Bronchial epithelial cell (primary cell): Measurements from ENCODE around the gene MAPK8IP3. TPM values are rescaled to one million over a fixed set of nuclear protein-coding genes. Genes with fewer than 3 reads are reported as not detected.

ENCODE experiments used
- DNase-seq: peaks from one replicate; pipeline ENCODE4 v3.0.0-alpha.2; 2010; ENCODE audit warnings: low read depth
- FAIRE-seq: peaks from 2 replicates; lab custom pipeline; 2011; peaks lifted over from hg19 to GRCh38; lab: Jason Lieb, UNC
- H3K27me3 ChIP-seq: 2 replicates; pipeline ENCODE4 v1.5.1; 2011; ENCODE audit warnings: low read length; ENCODE audit not compliant: control insufficient read depth, insufficient read depth
- H3K36me3 ChIP-seq: 2 replicates; pipeline ENCODE4 v1.5.1; 2011; ENCODE audit warnings: low read length; ENCODE audit not compliant: control insufficient read depth, insufficient read depth
- H3K4me3 ChIP-seq: 2 replicates; pipeline ENCODE4 v1.5.1; 2011; ENCODE audit warnings: mild to moderate bottlenecking, low read depth, low read length, control low read depth
- total RNA-seq: library from RNA; depleted of rRNA; stranded (reverse); fragments of >200 nt; gene quantifications from 2 replicates; pipeline ENCODE4 v1.2.1, GENCODE V29; 2014
- TF ChIP-seq, protein P1 (sequence below): IDR thresholded peaks from 2 replicates; pipeline ENCODE4 v1.5.1; 2011; ENCODE audit warnings: mild to moderate bottlenecking, moderate library complexity, low read length, control low read depth, inconsistent platforms; ENCODE audit not compliant: insufficient read depth, severe bottlenecking

The MAPK8IP3 gene
- total RNA-seq, 1 donor from 2014 or later = 24.5 TPM

DNA sequence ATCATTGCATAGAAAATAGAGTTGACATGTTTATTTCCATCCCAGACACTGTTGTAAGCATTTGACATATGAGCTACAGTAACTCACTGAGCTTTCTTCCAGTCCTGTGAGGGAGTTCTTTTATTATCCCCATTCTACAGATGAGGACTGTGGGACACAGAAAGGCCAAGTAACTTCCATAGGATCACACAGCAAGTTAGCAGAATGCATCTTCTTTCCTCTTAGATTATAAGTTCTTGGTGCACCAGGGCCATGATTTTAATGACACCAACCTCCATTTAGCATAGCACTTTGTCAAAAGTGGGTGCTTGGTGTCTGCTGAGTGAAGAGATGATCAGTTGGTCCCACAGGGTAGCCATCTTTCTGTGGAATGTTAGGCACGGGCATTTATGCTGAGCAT lies 15.2 kb upstream of the MAPK8IP3 start:
- no peak for DNase-seq
- Histone ChIP-seq H3K4me3 (no peak overlapping the region), H3K36me3 (peaks cover 25% of the 10 kb centered on the region), H3K27me3 (no peaks in the 10 kb centered on the region)
- FAIRE-seq = no peak
- TF ChIP-seq, protein P1, sequence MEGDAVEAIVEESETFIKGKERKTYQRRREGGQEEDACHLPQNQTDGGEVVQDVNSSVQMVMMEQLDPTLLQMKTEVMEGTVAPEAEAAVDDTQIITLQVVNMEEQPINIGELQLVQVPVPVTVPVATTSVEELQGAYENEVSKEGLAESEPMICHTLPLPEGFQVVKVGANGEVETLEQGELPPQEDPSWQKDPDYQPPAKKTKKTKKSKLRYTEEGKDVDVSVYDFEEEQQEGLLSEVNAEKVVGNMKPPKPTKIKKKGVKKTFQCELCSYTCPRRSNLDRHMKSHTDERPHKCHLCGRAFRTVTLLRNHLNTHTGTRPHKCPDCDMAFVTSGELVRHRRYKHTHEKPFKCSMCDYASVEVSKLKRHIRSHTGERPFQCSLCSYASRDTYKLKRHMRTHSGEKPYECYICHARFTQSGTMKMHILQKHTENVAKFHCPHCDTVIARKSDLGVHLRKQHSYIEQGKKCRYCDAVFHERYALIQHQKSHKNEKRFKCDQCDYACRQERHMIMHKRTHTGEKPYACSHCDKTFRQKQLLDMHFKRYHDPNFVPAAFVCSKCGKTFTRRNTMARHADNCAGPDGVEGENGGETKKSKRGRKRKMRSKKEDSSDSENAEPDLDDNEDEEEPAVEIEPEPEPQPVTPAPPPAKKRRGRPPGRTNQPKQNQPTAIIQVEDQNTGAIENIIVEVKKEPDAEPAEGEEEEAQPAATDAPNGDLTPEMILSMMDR = no peak

DNA sequence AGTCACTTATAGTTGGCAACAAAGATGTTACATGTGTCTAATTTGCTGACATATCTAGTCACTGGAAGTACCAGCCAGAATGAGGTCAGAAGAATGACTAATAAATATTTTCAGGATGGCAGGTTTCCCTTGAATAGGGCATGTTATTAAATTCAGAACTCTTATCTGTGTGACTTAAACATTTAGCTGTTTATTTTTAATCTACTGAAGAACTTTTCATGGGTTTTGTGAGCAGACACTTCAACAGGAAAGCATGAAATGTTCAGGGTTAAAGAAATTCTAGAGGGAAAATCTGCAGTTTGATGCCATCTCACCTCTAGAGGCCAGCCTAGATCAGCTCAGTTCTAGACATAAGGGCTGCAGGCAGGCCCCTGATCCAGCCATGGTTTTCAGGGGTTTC lies 14.7 kb upstream of the MAPK8IP3 start:
- FAIRE-seq (no peak), DNase-seq (peak; percentile 88)
- Histone ChIP-seq H3K36me3 (peaks cover 26% of the 10 kb centered on the region), H3K27me3 (no peaks in the 10 kb centered on the region), H3K4me3 (no peak overlapping the region)
- TF ChIP-seq, protein P1 = peak; percentile 28

GRCh38 chr16:1691956-1692355 lies 14.0 kb upstream of the MAPK8IP3 start:
- peaks cover 24% of the 10 kb centered on the region for H3K36me3 ChIP-seq
- TF ChIP-seq, protein P1 = no peak
- DNase-seq = peak; percentile 91
- no peak overlapping the region for H3K4me3 ChIP-seq
- no peak for FAIRE-seq
- no peaks in the 10 kb centered on the region for H3K27me3 ChIP-seq

GRCh38 chr16:1696863-1697262 lies 9.1 kb upstream of the MAPK8IP3 start:
- no peaks in the 10 kb centered on the region for H3K27me3 ChIP-seq
- DNase-seq = peak; percentile 98
- peaks cover 28% of the 10 kb centered on the region for H3K36me3 ChIP-seq
- no peak overlapping the region for H3K4me3 ChIP-seq
- TF ChIP-seq, protein P1 = no peak
- no peak for FAIRE-seq

- FAIRE-seq (no peak), DNase-seq (no peak)
- TF ChIP-seq, protein P1 = no peak
- Histone ChIP-seq H3K4me3 (no peak overlapping the region), H3K36me3 (peaks cover 18% of the 10 kb centered on the region), H3K27me3 (no peaks in the 10 kb centered on the region)
Measured at GRCh38 chr16:1698680-1699079, 7.3 kb upstream of the MAPK8IP3 start.

DNA sequence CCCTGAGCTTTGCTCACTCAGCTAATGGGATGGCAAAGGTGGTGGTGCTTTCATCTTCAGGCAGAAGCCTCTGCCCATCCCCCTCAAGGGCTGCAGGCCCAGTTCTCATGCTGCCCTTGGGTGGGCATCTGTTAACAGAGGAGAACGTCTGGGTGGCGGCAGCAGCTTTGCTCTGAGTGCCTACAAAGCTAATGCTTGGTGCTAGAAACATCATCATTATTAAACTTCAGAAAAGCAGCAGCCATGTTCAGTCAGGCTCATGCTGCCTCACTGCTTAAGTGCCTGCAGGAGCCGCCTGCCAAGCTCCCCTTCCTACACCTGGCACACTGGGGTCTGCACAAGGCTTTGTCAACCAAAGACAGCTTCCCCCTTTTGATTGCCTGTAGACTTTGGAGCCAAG lies 5.7 kb upstream of the MAPK8IP3 start:
- TF ChIP-seq, protein P1 = no peak
- Histone ChIP-seq H3K36me3 (peaks cover 14% of the 10 kb centered on the region), H3K4me3 (no peak overlapping the region), H3K27me3 (no peaks in the 10 kb centered on the region)
- no peak for DNase-seq
- FAIRE-seq = no peak
